GM10248 (cell line): Measurements from ENCODE around the gene PGAP3.
A peak's percentile ranks its signal among the peaks of the same experiment; 100 is the strongest.

Source experiments
- CTCF ChIA-PET: fragments of 300-600 bp; sonication (Branson Sonifier 250); formaldehyde crosslinking; extraction: SDS; loops from one replicate; lab custom pipeline; 2021; ENCODE audit warnings: antibody characterized with exemption; lab: Yijun Ruan, JAX
- POLR2A ChIA-PET: fragments of 350-650 bp; sonication (Branson Sonifier 250); formaldehyde crosslinking; extraction: SDS; loops from one replicate; lab custom pipeline; 2020; ENCODE audit warnings: antibody characterized with exemption; lab: Yijun Ruan, JAX
- DNase-seq: peaks from one replicate; pipeline ENCODE4 v3.0.0; 2012; ENCODE audit errors: extremely low spot score
- TF ChIP-seq, protein P1 (sequence below): IDR thresholded peaks from 2 replicates; pipeline ENCODE4 v1.5.1; 2012; ENCODE audit warnings: mild to moderate bottlenecking, low read depth; ENCODE audit errors: extremely low read depth, missing control alignments, control extremely low read depth

PGAP3 gene

GRCh38 chr17:39636587-39636926, 51.3 kb downstream of the PGAP3 start:
- no peak for DNase-seq
- ChIA-PET CTCF (interaction anchor here (1.0 to 9.7 kb wide), 3 partner anchors 11 to 18 kb away, joined by 4 to 112 read pairs (median 30); no protein-coding TSS in a partner anchor), POLR2A (no interaction called here)
- TF ChIP-seq, protein P1, sequence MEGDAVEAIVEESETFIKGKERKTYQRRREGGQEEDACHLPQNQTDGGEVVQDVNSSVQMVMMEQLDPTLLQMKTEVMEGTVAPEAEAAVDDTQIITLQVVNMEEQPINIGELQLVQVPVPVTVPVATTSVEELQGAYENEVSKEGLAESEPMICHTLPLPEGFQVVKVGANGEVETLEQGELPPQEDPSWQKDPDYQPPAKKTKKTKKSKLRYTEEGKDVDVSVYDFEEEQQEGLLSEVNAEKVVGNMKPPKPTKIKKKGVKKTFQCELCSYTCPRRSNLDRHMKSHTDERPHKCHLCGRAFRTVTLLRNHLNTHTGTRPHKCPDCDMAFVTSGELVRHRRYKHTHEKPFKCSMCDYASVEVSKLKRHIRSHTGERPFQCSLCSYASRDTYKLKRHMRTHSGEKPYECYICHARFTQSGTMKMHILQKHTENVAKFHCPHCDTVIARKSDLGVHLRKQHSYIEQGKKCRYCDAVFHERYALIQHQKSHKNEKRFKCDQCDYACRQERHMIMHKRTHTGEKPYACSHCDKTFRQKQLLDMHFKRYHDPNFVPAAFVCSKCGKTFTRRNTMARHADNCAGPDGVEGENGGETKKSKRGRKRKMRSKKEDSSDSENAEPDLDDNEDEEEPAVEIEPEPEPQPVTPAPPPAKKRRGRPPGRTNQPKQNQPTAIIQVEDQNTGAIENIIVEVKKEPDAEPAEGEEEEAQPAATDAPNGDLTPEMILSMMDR, result no peak

GRCh38 chr17:39635614-39636176, 52.2 kb downstream of the PGAP3 start:
- TF ChIP-seq, protein P1, result no peak
- ChIA-PET POLR2A (no interaction called here), CTCF (interaction anchor here (0.8 to 9.7 kb wide), 20 partner anchors 8 to 142 kb away, joined by 3 to 166 read pairs (median 4); partner anchors contain the start of genes MIEN1 and TCAP)
- DNase-seq, result no peak

DNA sequence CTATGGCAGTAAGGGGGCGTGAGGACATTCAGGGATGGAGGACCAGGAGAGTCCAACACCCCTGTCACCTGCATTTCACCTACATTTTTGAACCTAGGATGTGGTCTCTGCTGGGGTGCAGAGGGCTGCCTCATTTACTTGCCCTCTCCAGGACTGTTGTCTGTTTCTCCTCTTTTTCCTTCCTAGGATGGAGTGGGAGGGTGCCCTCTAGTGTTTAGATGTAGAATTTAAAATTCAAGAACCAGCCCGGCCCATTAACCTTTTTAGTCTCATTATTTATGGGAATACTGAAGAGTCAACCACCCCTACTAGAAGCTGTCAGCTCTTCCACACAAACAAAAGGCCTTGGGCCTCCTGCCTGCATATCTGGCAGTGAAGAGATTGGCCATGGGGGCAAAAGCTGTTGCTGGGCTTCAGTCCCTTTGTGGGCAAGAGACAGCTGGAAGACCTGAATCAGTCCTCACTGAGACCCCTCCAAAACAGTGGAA, 53.4 kb downstream of the PGAP3 start:
- CTCF ChIA-PET, result interaction anchor here (0.7 to 6.5 kb wide), 23 partner anchors 9 to 143 kb away, joined by 3 to 166 read pairs (median 4); partner anchors contain the start of genes MIEN1, PGAP3 and TCAP
- TF ChIP-seq, protein P1, result peak; percentile 55
- POLR2A ChIA-PET, result no interaction called here
- no peak for DNase-seq

- no peak for DNase-seq
- TF ChIP-seq, protein P1, result no peak
- POLR2A ChIA-PET, result interaction anchor here (1.1 kb wide), 1 partner anchor 10 kb away, joined by 3 read pairs; no protein-coding TSS in a partner anchor
- CTCF ChIA-PET, result interaction anchor here (0.7 to 6.5 kb wide), 16 partner anchors 10 to 261 kb away, joined by 3 to 166 read pairs (median 4); partner anchors contain the start of gene MIEN1
Measured at GRCh38 chr17:39633570-39634183, 54.2 kb downstream of the PGAP3 start.

DNA sequence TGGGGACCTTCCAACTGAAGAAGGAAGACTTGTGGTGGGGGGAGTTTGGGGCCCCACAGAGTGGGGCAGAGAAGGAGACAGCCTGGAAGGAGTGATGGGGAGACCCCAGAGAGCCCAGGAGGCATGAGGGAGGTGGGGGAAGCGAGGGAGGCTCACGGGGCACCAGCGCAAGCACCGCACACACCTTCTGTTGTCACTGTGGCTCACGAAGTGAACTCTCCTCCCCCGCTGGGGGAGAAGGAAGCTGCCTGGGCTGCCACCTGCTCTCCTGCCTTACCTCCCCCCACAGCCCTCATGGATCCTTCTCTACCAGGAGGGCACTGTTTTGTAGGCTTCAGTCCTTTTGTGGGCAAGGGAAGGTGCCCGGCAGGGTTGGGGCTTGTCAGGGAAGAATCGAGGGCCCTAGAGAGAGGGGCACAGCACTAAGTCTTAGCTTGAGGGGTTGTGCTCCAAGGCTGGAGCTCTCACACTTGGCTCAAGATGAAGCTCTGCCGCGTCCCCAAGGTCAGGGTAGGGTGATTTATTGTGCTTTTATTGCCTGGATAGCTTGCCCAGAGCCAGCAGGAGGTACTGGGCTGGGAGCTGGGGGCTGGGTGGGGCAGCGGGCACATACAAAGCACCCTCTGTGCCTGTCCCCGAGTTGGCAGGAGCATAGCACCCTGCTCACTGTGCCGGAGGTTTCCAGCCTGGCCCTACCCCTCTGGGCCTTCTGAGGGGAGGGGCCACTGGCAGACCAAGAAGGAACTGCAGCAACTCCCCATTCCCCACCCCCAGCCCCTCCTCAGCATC, 55.5 kb downstream of the PGAP3 start:
- DNase-seq, result no peak
- ChIA-PET POLR2A (interaction anchor here (1.1 kb wide), 1 partner anchor 9 kb away, joined by 3 read pairs; no protein-coding TSS in a partner anchor), CTCF (interaction anchor here (0.8 to 6.5 kb wide), 7 partner anchors 10 to 233 kb away, joined by 3 to 166 read pairs (median 3); partner anchors contain the start of gene PGAP3)
- TF ChIP-seq, protein P1, result no peak

GRCh38 chr17:39631403-39631802, 56.5 kb downstream of the PGAP3 start:
- no peak for DNase-seq
- ChIA-PET CTCF (interaction anchor here (1.6 to 6.5 kb wide), 5 partner anchors 8 to 57 kb away, joined by 3 to 166 read pairs (median 7); partner anchors contain the start of gene PGAP3), POLR2A (no interaction called here)
- TF ChIP-seq, protein P1, result no peak
